HG03520 (cell line): ENCODE results near the gene HTR3B.

Experiments used
- ATAC-seq: cut with Tn5 transposase; IDR thresholded peaks from one replicate; pipeline ENCODE4 v1.9.1; 2021; ENCODE audit warnings: mild to moderate bottlenecking, moderate library complexity; ENCODE audit not compliant: unreplicated experiment

HTR3B gene

GRCh38 chr11:113989381-113989780 is 84.8 kb downstream of the HTR3B start:
- no peak for ATAC-seq

GRCh38 chr11:113989916-113990315 is 85.3 kb downstream of the HTR3B start:
- ATAC-seq: no peak

GRCh38 chr11:113991170-113991569 is 86.6 kb downstream of the HTR3B start:
- no peak for ATAC-seq

DNA sequence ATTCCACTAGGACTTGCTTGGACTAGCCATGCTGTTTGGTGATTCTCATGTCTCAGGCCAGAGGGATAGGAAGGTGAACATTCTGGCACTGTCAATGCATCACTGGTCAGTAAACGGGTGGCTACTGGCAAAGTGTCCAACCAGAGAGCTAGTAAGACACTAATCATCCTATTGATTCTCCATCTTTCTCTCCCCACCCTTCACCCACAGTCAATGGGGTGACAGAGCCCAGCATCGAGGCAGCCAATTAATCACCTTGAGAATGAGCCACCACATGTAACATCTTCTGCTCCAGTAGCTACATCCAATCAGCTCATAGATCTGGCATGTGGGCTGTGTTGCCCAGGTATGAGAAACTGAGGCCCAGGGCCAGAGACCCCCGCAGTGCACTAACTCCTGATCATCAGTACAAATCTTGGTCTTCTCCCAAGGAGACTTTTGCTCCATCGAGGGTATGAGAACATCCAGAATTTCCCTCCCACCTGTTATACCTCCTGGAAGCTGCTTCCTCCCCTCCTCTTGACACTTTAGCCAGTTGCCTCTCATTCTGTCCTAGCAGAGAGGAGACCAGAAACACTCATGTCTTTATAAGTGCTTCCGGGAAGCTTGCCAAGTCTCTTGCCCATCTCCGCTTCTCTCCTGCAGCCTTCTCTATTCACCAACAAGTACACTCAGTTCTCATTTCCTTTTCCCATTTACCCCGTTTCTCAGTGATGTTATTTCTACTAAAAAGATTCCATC is 87.3 kb downstream of the HTR3B start:
- no peak for ATAC-seq

DNA sequence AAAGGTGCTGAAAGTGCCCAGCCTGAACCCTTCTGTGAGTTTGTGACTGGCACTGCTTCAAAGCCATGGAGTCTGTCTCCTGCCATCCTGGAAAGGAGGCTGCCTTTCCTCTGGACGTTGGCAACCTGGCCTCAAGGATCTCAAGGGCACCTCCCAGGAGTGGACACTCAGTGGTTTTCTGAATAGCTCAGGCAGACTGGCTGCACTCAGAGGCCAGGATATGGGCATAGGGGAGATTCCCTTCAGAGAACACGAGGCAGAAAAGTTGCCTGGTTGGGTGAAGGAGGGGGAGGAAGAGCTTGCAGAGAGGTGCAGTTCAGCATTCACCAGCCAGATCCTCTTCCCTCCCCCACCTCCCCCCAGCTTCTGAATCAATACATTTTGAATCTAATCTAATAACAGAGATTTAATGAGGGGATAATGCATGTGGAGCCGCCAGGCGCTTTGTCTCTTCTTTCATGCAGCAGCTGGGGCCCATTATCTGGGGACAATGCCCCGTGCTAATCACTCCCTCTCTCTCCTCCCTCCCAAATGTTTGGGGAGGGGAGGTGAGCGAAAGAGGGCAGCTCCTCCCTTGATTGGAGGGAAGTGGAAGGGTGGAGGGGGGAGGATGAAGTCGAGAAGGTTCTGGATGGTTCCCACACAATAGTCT is 88.0 kb downstream of the HTR3B start:
- no peak for ATAC-seq

GRCh38 chr11:113994077-113994954 is 89.7 kb downstream of the HTR3B start:
- ATAC-seq: no peak
